ENCODE measurements around the gene MRPS16.

MRPS16 gene

DNA sequence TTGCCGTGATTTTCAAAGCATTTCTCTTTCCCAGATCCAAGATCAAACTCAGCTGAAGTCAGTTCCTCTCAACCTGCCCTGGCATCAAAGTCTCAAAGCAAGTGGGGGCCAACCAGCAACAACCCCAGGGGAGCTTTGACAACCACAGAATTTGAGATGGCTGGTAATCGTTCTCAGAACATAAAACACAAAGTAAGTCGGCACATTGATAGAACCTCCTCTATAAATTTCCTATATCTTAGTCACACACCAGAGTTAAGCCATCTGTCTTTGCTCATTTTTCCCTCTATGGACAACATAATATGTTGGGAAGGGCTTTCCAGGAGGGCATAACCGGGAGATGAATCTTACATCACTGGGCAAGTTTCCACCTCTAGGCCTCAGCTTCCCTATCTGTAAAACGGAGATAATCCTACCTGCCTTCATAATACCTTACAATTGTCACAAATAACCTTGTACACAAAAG is 4.2 kb downstream of the MRPS16 start:
- no peak overlapping the region for H3K9ac ChIP-seq
- no peak overlapping the region for H3K4me2 ChIP-seq (ENCODE audit: low read length)
- H3K27ac ChIP-seq: no peak overlapping the region
- H3K27me3 ChIP-seq (ENCODE audit: control insufficient read depth, insufficient read depth, low read length): no peaks in the 10 kb centered on the region
- H3K36me3 ChIP-seq (ENCODE audit: control insufficient read depth, insufficient read depth, low read length): no peaks in the 10 kb centered on the region
- no peak overlapping the region for H2AFZ ChIP-seq
- no peaks in the 10 kb centered on the region for H3K9me3 ChIP-seq (ENCODE audit: control insufficient read depth, low read length)
- H3K4me1 ChIP-seq: peaks cover 13% of the 10 kb centered on the region
- TF ChIP-seq, protein P1, sequence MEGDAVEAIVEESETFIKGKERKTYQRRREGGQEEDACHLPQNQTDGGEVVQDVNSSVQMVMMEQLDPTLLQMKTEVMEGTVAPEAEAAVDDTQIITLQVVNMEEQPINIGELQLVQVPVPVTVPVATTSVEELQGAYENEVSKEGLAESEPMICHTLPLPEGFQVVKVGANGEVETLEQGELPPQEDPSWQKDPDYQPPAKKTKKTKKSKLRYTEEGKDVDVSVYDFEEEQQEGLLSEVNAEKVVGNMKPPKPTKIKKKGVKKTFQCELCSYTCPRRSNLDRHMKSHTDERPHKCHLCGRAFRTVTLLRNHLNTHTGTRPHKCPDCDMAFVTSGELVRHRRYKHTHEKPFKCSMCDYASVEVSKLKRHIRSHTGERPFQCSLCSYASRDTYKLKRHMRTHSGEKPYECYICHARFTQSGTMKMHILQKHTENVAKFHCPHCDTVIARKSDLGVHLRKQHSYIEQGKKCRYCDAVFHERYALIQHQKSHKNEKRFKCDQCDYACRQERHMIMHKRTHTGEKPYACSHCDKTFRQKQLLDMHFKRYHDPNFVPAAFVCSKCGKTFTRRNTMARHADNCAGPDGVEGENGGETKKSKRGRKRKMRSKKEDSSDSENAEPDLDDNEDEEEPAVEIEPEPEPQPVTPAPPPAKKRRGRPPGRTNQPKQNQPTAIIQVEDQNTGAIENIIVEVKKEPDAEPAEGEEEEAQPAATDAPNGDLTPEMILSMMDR (IDR thresholded peaks at IDR 0.05): no peak
- no peak overlapping the region for H3K4me3 ChIP-seq (ENCODE audit: low read depth, low read length)
- peaks cover 11% of the 10 kb centered on the region for H3K79me2 ChIP-seq

- peak overlapping the region; percentile 88 for H3K4me3 ChIP-seq (ENCODE audit: low read depth, low read length)
- H3K4me1 ChIP-seq: peaks cover 13% of the 10 kb centered on the region
- H3K36me3 ChIP-seq (ENCODE audit: control insufficient read depth, insufficient read depth, low read length): no peaks in the 10 kb centered on the region
- peak overlapping the region; percentile 21 for H3K9ac ChIP-seq
- peak overlapping the region; percentile 73 for H2AFZ ChIP-seq
- no peaks in the 10 kb centered on the region for H3K9me3 ChIP-seq (ENCODE audit: control insufficient read depth, low read length)
- no peaks in the 10 kb centered on the region for H3K27me3 ChIP-seq (ENCODE audit: control insufficient read depth, insufficient read depth, low read length)
- peak overlapping the region; percentile 83 for H3K4me2 ChIP-seq (ENCODE audit: low read length)
- TF ChIP-seq, protein P1 (IDR thresholded peaks at IDR 0.05): no peak
- H3K79me2 ChIP-seq: peaks cover 11% of the 10 kb centered on the region
- H3K27ac ChIP-seq: peak overlapping the region; percentile 67
Observed at GRCh38 chr10:73247509-73248258, 4.8 kb downstream of the MRPS16 start.

DNA sequence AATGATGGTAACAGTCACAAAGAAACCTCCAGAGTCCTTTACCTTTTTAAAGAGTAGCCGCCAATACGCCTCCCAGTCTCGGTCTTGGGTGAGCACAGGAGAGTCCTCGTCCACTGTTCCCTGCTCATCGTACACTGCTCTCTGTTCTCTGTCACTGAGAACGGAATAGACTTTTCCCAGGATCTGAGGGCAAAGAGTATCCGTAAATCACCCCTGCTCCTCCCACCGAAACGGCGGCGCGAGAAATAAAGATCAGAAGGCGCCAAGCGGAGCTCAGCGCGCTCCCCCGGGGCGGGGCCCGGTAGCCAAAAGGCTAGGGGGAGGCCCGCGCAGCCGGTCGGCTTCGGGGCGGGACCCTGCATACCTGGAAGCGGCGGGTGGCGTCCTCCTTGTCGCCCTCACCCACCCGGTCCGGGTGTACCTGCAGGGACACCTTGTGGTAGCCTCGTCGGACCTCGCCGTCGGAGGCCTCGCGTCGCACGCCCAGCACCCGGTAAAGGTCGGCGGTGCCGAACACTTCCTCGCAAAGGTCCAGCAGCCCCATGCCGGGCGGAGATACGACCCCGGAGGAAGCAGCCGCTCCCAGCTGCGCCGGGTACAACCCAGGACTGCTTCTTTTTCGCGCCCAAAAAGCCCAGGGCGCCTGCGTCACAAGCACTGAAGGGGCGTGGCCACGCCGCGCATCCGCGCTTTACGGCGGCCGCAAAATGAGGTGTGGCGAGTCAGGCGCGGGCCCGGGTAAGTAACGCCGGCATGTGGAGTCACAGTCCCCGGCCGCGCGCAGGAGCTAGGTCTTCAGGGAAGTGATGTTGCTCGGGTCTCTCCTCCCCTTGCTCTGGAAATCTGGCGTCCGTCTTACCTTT is 5.6 kb downstream of the MRPS16 start, which contains the start of gene DNAJC9:
Gene DNAJC9 (minus strand): TSS at position 610 of the 863 bp plus-strand sequence. CDS start 66 bp downstream, at position 544.
- H3K4me1 ChIP-seq: peaks cover 13% of the 10 kb centered on the region
- TF ChIP-seq, protein P1 (IDR thresholded peaks at IDR 0.05): peak; percentile 7
- peak within 1 kb of the TSS; percentile 73 for H2AFZ ChIP-seq
- H3K4me2 ChIP-seq (ENCODE audit: low read length): peak within 1 kb of the TSS; percentile 83
- no peaks in the 10 kb centered on the region for H3K9me3 ChIP-seq (ENCODE audit: control insufficient read depth, low read length)
- peak within 1 kb of the TSS; percentile 88 for H3K4me3 ChIP-seq (ENCODE audit: low read depth, low read length)
- H3K27me3 ChIP-seq (ENCODE audit: control insufficient read depth, insufficient read depth, low read length): no peaks in the 10 kb centered on the region
- H3K9ac ChIP-seq: peak within 1 kb of the TSS; percentile 21
- H3K36me3 ChIP-seq (ENCODE audit: control insufficient read depth, insufficient read depth, low read length): no peaks in the 10 kb centered on the region
- peak within 1 kb of the TSS; percentile 67 for H3K27ac ChIP-seq
- H3K79me2 ChIP-seq: peaks cover 9% of the 10 kb centered on the region

DNA sequence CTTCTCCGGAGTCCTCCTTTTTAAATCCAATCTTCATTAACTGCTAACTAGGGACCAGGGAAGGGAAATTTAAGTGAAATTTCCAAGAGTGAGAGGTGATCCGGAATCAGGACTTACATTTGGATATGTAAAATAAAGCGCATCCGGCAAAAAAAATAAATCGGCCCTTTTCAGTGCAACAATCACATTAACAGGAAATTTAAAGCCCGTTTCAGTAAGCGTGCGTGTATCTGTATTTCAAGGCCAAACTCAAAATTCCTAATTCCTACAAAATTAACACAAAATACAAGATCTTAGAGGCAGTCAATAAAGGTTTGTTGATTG is 6.2 kb downstream of the MRPS16 start:
- Histone ChIP-seq H3K36me3 (ENCODE audit: control insufficient read depth, insufficient read depth, low read length) (no peaks in the 10 kb centered on the region), H3K4me2 (ENCODE audit: low read length) (peak overlapping the region; percentile 83), H3K79me2 (peaks cover 5% of the 10 kb centered on the region), H3K27ac (peak overlapping the region; percentile 67), H3K4me3 (ENCODE audit: low read depth, low read length) (peak overlapping the region; percentile 88), H3K9me3 (ENCODE audit: control insufficient read depth, low read length) (no peaks in the 10 kb centered on the region), H3K4me1 (peaks cover 13% of the 10 kb centered on the region), H2AFZ (peak overlapping the region; percentile 73), H3K9ac (no peak overlapping the region), H3K27me3 (ENCODE audit: control insufficient read depth, insufficient read depth, low read length) (no peaks in the 10 kb centered on the region)
- TF ChIP-seq, protein P1 (IDR thresholded peaks at IDR 0.05): no peak
